Calu3 (cell line): ENCODE results near the gene KCNH4. TPM values are rescaled to one million over a fixed set of nuclear protein-coding genes. Genes with fewer than 3 reads are reported as not detected.

Source experiments
- BruUV-seq: library from RNA; stranded (reverse); fragments of 400-500 nt; replicated peaks from 2 replicates; lab custom pipeline; 2021; lab: Mats Ljungman, UMichigan
- CTCF ChIA-PET: fragments of 300-600 bp; sonication (Branson Sonifier 250); formaldehyde crosslinking; loops from one replicate; lab custom pipeline; 2022; ENCODE audit warnings: antibody characterized with exemption; lab: Charles Lee
- DNase-seq: peaks from one replicate; pipeline ENCODE4 v3.0.0; 2022
- H3K27ac Mint-ChIP-seq: one replicate; pipeline ENCODE4 v1.8.0; 2022; ENCODE audit warnings: mixed read lengths; ENCODE audit not compliant: unreplicated experiment
- H3K27me3 Mint-ChIP-seq: one replicate; pipeline ENCODE4 v1.8.0; 2022; ENCODE audit warnings: mixed read lengths; ENCODE audit not compliant: unreplicated experiment
- H3K36me3 Mint-ChIP-seq: one replicate; pipeline ENCODE4 v1.8.0; 2022; ENCODE audit warnings: mild to moderate bottlenecking, moderate library complexity, mixed read lengths; ENCODE audit not compliant: insufficient read depth, unreplicated experiment
- H3K4me1 Mint-ChIP-seq: one replicate; pipeline ENCODE4 v1.8.0; 2022; ENCODE audit warnings: mild to moderate bottlenecking, low read depth, mixed read lengths; ENCODE audit not compliant: unreplicated experiment
- H3K4me3 Mint-ChIP-seq: one replicate; pipeline ENCODE4 v1.8.0; 2022; ENCODE audit warnings: mild to moderate bottlenecking, low read depth, moderate library complexity, mixed read lengths; ENCODE audit not compliant: unreplicated experiment
- H3K9me3 Mint-ChIP-seq: one replicate; pipeline ENCODE4 v1.8.0; 2022; ENCODE audit warnings: low read depth, mixed read lengths; ENCODE audit not compliant: unreplicated experiment
- CTCF ChIP-seq: fragments of 200-600 bp; IDR thresholded peaks from one replicate; pipeline ENCODE4 v1.8.0; 2022; ENCODE audit warnings: antibody characterized with exemption; ENCODE audit not compliant: unreplicated experiment
- intact Hi-C: fragments of 100-400 bp; cut with micrococcal nuclease; formaldehyde crosslinking; loops from one replicate; pipeline ENCODE4 v1.10.0; 2022; ENCODE audit not compliant: unreplicated experiment
- total RNA-seq: library from RNA; stranded (reverse); gene quantifications from 2 replicates; pipeline ENCODE4 v1.2.3, GENCODE V29; 2022

Gene KCNH4
- total RNA-seq, 1 experiment from 2014 or later, result not detected

GRCh38 chr17:42112552-42113176 is 68.3 kb downstream of the KCNH4 start, which contains the start of gene DHX58:
Gene DHX58, minus strand, starts transcription at chr17:42112714. Its CDS starts 822 bp downstream, at chr17:42111892.
- no peak for TF ChIP-seq CTCF
- Mint-ChIP-seq H3K27ac (peak within 1 kb of the TSS; percentile 88), H3K9me3 (no peaks in the 10 kb centered on the region), H3K27me3 (no peaks in the 10 kb centered on the region), H3K36me3 (peaks cover 67% of the 10 kb centered on the region), H3K4me1 (peaks cover 7% of the 10 kb centered on the region), H3K4me3 (peak within 1 kb of the TSS; percentile 80)
- intact Hi-C loops, result loop anchor here (10.0 kb wide), 1 partner anchor 292 kb away; no protein-coding TSS in a partner anchor
- no TSS peak for BruUV-seq
- CTCF ChIA-PET, result interaction anchor here (0.5 to 2.7 kb wide), 17 partner anchors 10 to 420 kb away, joined by 3 to 18 read pairs (median 4); partner anchors contain the start of genes DNAJC7, NKIRAS2 and ODAD4
- peak; percentile 83 for DNase-seq

GRCh38 chr17:42111871-42112551 is 68.9 kb downstream of the KCNH4 start:
- Mint-ChIP-seq H3K27me3 (no peaks in the 10 kb centered on the region), H3K4me3 (peak overlapping the region; percentile 80), H3K4me1 (peaks cover 7% of the 10 kb centered on the region), H3K36me3 (peaks cover 61% of the 10 kb centered on the region), H3K9me3 (no peaks in the 10 kb centered on the region), H3K27ac (peak overlapping the region; percentile 88)
- DNase-seq, result peak; percentile 54
- CTCF ChIA-PET, result interaction anchor here (0.6 to 2.7 kb wide), 19 partner anchors 9 to 366 kb away, joined by 3 to 18 read pairs (median 3); partner anchors contain the start of genes DNAJC7, NKIRAS2 and ODAD4
- BruUV-seq, result TSS peak; percentile 75
- intact Hi-C loops, result loop anchor here (10.0 kb wide), 1 partner anchor 293 kb away; no protein-coding TSS in a partner anchor
- TF ChIP-seq CTCF, result no peak

- no peak for TF ChIP-seq CTCF
- BruUV-seq, result no TSS peak
Measured at GRCh38 chr17:42111265-42111636, 69.7 kb downstream of the KCNH4 start.

More at GRCh38 chr17:42111265-42111636, 69.7 kb downstream of the KCNH4 start:
- H3K4me3 Mint-ChIP-seq, result no peak overlapping the region
- CTCF ChIA-PET, result interaction anchor here (1.1 to 1.9 kb wide), 4 partner anchors 31 to 152 kb away, joined by 3 to 6 read pairs (median 3); partner anchors contain the start of gene DNAJC7
- intact Hi-C loops, result loop anchor here (10.0 kb wide), 1 partner anchor 294 kb away; no protein-coding TSS in a partner anchor
- H3K36me3 Mint-ChIP-seq, result peaks cover 56% of the 10 kb centered on the region
- H3K4me1 Mint-ChIP-seq, result peaks cover 7% of the 10 kb centered on the region
- no peaks in the 10 kb centered on the region for H3K9me3 Mint-ChIP-seq
- no peak overlapping the region for H3K27ac Mint-ChIP-seq
- no peak for DNase-seq
- H3K27me3 Mint-ChIP-seq, result no peaks in the 10 kb centered on the region
